ENCODE measurements around the gene ZP3.
"Not testable (repeated sequence)": the region's sequence is repeated elsewhere in the genome, so short reads cannot be mapped to it uniquely, and the experiment has no call there.

The ZP3 gene

GRCh38 chr7:76457017-76457416, 32.3 kb downstream of the ZP3 start:
- not testable (repeated sequence) for H3K9me3 ChIP-seq (ENCODE audit: control insufficient read depth, low read depth, low read length); H3K27me3 ChIP-seq (ENCODE audit: control insufficient read depth, insufficient read depth, low read length); H3K36me3 ChIP-seq (ENCODE audit: control insufficient read depth, low read depth, low read length); H3K4me1 ChIP-seq (ENCODE audit: control insufficient read depth, low read depth, low read length); H3K27ac ChIP-seq (ENCODE audit: low read length); H3K4me3 ChIP-seq (ENCODE audit: low read length); H3K9ac ChIP-seq (ENCODE audit: low read length)

- not testable (repeated sequence) for H3K9me3 ChIP-seq (ENCODE audit: control insufficient read depth, low read depth, low read length); H3K36me3 ChIP-seq (ENCODE audit: control insufficient read depth, low read depth, low read length); H3K27me3 ChIP-seq (ENCODE audit: control insufficient read depth, insufficient read depth, low read length); H3K9ac ChIP-seq (ENCODE audit: low read length); H3K4me3 ChIP-seq (ENCODE audit: low read length); H3K4me1 ChIP-seq (ENCODE audit: control insufficient read depth, low read depth, low read length); H3K27ac ChIP-seq (ENCODE audit: low read length)
Observed at GRCh38 chr7:76458504-76458903, 33.8 kb downstream of the ZP3 start.

DNA sequence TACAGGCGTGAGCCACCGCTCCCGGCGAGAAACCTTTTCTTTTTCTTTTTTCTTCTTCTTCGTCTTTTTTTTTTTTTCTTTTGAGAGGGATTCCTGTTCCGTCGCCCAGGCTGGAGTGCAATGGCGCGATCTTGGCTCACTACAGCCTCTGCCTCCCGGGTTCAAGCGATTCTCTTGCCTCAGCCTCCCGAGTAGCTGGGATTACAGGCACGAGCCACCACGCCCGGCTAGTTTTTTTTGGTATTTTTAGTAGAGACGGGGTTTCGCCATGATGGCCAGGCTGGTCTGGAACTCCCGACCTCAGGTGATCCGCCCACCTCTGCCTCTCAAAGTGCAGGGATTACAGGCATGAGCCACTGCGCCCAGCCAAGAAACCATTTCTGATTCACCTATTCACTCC, 36.0 kb downstream of the ZP3 start:
- not testable (repeated sequence) for H3K27me3 ChIP-seq (ENCODE audit: control insufficient read depth, insufficient read depth, low read length); H3K9ac ChIP-seq (ENCODE audit: low read length); H3K4me3 ChIP-seq (ENCODE audit: low read length); H3K4me1 ChIP-seq (ENCODE audit: control insufficient read depth, low read depth, low read length); H3K27ac ChIP-seq (ENCODE audit: low read length); H3K36me3 ChIP-seq (ENCODE audit: control insufficient read depth, low read depth, low read length); H3K9me3 ChIP-seq (ENCODE audit: control insufficient read depth, low read depth, low read length)

DNA sequence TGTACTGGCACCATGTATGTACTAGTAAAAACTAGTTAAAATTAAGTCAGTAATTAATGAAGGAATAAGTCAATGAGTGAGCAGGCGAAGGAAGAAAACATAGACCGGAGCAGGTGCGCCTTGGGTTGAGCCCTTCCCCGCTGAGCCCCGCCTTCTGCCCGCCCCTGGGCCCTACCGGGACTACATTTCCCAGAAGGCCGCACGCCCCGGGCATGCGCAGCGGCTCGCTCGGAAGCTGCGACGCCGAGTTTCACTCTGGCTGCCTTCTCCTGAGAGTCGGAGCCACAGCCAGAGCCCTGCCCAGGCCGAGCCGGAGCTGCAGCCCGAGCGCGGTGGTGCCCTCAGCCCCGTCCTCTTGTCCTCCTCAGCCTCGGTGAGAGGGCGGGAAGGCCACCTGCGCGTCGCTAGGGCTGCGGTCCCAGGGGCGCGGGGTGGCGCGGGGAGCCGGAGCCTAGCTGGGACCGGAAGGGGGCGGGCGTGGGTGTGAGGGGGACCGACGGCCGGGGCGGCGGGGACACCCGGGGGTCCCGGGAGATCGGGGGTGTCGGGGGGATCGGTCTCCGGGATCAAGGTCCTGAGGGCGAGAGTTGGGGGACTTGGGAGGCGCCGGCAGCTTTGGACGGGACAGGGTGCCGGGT, 36.8 kb downstream of the ZP3 start, which contains the start of gene DTX2:
DTX2 (plus strand) TSS at position 246 of the 638 bp plus-strand sequence. CDS start 18,801 bp downstream, outside the sequence.
- not testable (repeated sequence) for H3K36me3 ChIP-seq (ENCODE audit: control insufficient read depth, low read depth, low read length); H3K27me3 ChIP-seq (ENCODE audit: control insufficient read depth, insufficient read depth, low read length); H3K27ac ChIP-seq (ENCODE audit: low read length); H3K4me1 ChIP-seq (ENCODE audit: control insufficient read depth, low read depth, low read length); H3K9ac ChIP-seq (ENCODE audit: low read length); H3K9me3 ChIP-seq (ENCODE audit: control insufficient read depth, low read depth, low read length)
- H3K4me3 ChIP-seq (ENCODE audit: low read length) = peak within 1 kb of the TSS; percentile 33

GRCh38 chr7:76462271-76462882, 37.6 kb downstream of the ZP3 start:
- not testable (repeated sequence) for H3K4me1 ChIP-seq (ENCODE audit: control insufficient read depth, low read depth, low read length); H3K36me3 ChIP-seq (ENCODE audit: control insufficient read depth, low read depth, low read length); H3K27ac ChIP-seq (ENCODE audit: low read length); H3K4me3 ChIP-seq (ENCODE audit: low read length); H3K9ac ChIP-seq (ENCODE audit: low read length); H3K27me3 ChIP-seq (ENCODE audit: control insufficient read depth, insufficient read depth, low read length); H3K9me3 ChIP-seq (ENCODE audit: control insufficient read depth, low read depth, low read length)

DNA sequence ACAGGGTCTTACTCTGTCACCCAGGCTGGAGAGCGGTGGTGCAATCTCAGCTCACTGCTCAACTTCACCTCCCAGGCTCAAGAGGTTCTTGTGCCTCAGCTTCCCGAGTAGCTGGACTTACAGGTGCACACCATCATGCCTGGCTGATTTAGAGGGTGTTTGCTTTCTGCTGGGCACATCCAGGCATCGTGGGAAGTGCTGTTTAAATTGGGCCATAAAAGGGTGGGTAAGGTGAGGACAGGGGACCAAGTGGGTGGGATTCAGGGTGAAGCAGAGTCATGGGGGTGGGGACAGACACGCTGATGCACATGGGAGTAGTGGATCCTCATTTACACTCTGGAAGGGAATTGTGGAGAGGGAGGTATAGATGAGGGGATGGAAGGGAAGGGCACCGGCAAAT, 40.2 kb downstream of the ZP3 start:
- not testable (repeated sequence) for H3K9ac ChIP-seq (ENCODE audit: low read length); H3K4me1 ChIP-seq (ENCODE audit: control insufficient read depth, low read depth, low read length); H3K27me3 ChIP-seq (ENCODE audit: control insufficient read depth, insufficient read depth, low read length); H3K9me3 ChIP-seq (ENCODE audit: control insufficient read depth, low read depth, low read length); H3K36me3 ChIP-seq (ENCODE audit: control insufficient read depth, low read depth, low read length); H3K4me3 ChIP-seq (ENCODE audit: low read length); H3K27ac ChIP-seq (ENCODE audit: low read length)

- not testable (repeated sequence) for H3K36me3 ChIP-seq (ENCODE audit: control insufficient read depth, low read depth, low read length); H3K27ac ChIP-seq (ENCODE audit: low read length); H3K27me3 ChIP-seq (ENCODE audit: control insufficient read depth, insufficient read depth, low read length); H3K4me3 ChIP-seq (ENCODE audit: low read length); H3K9me3 ChIP-seq (ENCODE audit: control insufficient read depth, low read depth, low read length); H3K9ac ChIP-seq (ENCODE audit: low read length); H3K4me1 ChIP-seq (ENCODE audit: control insufficient read depth, low read depth, low read length)
Observed at GRCh38 chr7:76465950-76466349, 41.2 kb downstream of the ZP3 start.

- H3K27ac ChIP-seq (ENCODE audit: low read length); H3K9me3 ChIP-seq (ENCODE audit: control insufficient read depth, low read depth, low read length); H3K27me3 ChIP-seq (ENCODE audit: control insufficient read depth, insufficient read depth, low read length); H3K36me3 ChIP-seq (ENCODE audit: control insufficient read depth, low read depth, low read length); H3K4me3 ChIP-seq (ENCODE audit: low read length); H3K9ac ChIP-seq (ENCODE audit: low read length); H3K4me1 ChIP-seq (ENCODE audit: control insufficient read depth, low read depth, low read length): not testable (repeated sequence)
Observed at GRCh38 chr7:76467743-76468404, 43.1 kb downstream of the ZP3 start.

- H3K27ac ChIP-seq (ENCODE audit: low read length); H3K36me3 ChIP-seq (ENCODE audit: control insufficient read depth, low read depth, low read length): not testable (repeated sequence)
Observed at GRCh38 chr7:76471556-76472221, 46.9 kb downstream of the ZP3 start.

DNA sequence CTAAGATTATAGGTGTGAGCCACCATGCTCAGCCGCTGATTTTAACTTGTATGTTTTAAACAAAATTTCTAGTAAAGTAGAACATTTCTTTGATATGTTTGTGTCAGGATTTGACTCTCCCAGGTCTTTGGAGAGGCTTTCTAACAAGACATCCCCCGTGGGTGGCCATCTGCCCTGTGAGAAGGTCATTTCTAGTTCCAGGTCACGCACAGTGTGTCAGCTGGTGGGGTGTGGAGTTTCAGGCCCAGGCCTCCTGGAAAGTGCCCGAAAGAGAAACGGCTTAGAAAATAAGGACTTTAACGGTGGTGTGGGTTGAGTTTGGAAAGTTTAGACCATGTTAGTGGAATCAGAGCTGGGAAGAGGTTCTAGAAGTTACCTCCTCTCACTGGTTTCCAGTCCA, 48.3 kb downstream of the ZP3 start:
- H3K4me3 ChIP-seq (ENCODE audit: low read length); H3K27me3 ChIP-seq (ENCODE audit: control insufficient read depth, insufficient read depth, low read length); H3K4me1 ChIP-seq (ENCODE audit: control insufficient read depth, low read depth, low read length); H3K27ac ChIP-seq (ENCODE audit: low read length); H3K9ac ChIP-seq (ENCODE audit: low read length); H3K36me3 ChIP-seq (ENCODE audit: control insufficient read depth, low read depth, low read length); H3K9me3 ChIP-seq (ENCODE audit: control insufficient read depth, low read depth, low read length): not testable (repeated sequence)

More at GRCh38 chr7:76471556-76472221, 46.9 kb downstream of the ZP3 start:
- H3K27me3 ChIP-seq (ENCODE audit: control insufficient read depth, insufficient read depth, low read length); H3K4me1 ChIP-seq (ENCODE audit: control insufficient read depth, low read depth, low read length); H3K9ac ChIP-seq (ENCODE audit: low read length); H3K9me3 ChIP-seq (ENCODE audit: control insufficient read depth, low read depth, low read length); H3K4me3 ChIP-seq (ENCODE audit: low read length): not testable (repeated sequence)

DNA sequence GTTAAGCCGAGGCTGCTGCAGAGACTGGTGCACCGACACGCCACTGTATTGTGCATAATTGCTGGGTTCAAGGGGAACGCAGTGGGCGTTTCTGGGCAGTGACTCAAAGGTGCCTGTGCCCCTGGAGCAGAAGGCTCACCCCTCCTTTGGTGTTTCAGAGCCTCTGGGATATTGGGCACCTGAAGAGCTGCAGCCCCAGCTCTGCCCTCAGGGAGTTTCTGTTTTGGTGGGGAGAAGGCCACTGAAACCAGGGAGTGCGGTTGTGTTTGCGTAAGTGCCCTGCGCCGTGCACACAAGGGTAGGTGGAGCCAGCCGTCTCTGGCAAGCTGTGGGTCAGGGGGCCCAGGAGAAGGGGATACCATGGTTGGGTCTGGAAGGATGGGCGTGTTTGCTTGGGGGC, 51.5 kb downstream of the ZP3 start:
- not testable (repeated sequence) for H3K4me3 ChIP-seq (ENCODE audit: low read length); H3K27me3 ChIP-seq (ENCODE audit: control insufficient read depth, insufficient read depth, low read length); H3K9ac ChIP-seq (ENCODE audit: low read length); H3K4me1 ChIP-seq (ENCODE audit: control insufficient read depth, low read depth, low read length); H3K36me3 ChIP-seq (ENCODE audit: control insufficient read depth, low read depth, low read length); H3K9me3 ChIP-seq (ENCODE audit: control insufficient read depth, low read depth, low read length); H3K27ac ChIP-seq (ENCODE audit: low read length)

All from iPS-18a (cell line).